HG02885 (cell line): ENCODE results near the gene BCL2.

Experiments used
- ATAC-seq: cut with Tn5 transposase; IDR thresholded peaks from one replicate; pipeline ENCODE4 v1.9.1; 2021; ENCODE audit warnings: mild to moderate bottlenecking; ENCODE audit not compliant: unreplicated experiment, poor library complexity

The BCL2 gene

GRCh38 chr18:63078471-63078870 lies 241.1 kb downstream of the BCL2 start:
- ATAC-seq, result peak; percentile 92

GRCh38 chr18:63074981-63075404 lies 244.6 kb downstream of the BCL2 start:
- ATAC-seq, result no peak

GRCh38 chr18:63073481-63073880 lies 246.1 kb downstream of the BCL2 start:
- peak; percentile 65 for ATAC-seq
